Omental fat pad (tissue), 4 donors: ENCODE data around the gene GDPD3. TPM values are rescaled to one million over a fixed set of nuclear protein-coding genes. Genes with fewer than 3 reads are reported as not detected.

Source experiments
- ATAC-seq: fragments of 150-250 bp; one replicate; pipeline ENCODE4 v1.9.1; 2016; ENCODE audit warnings: mild to moderate bottlenecking, moderate library complexity; ENCODE audit not compliant: low FRiP score
- DNase-seq: peaks from one replicate; pipeline ENCODE4 v3.0.0-alpha.2; 2019; ENCODE audit warnings: low spot score
- CTCF ChIP-seq, 3 donors: fragments of 450-650 bp; IDR thresholded peaks; one replicate each; pipeline ENCODE4 v1.5.1; 2016 to 2017; ENCODE audit warnings: antibody characterized with exemption in 3 of 3, mild to moderate bottlenecking in 3 of 3, moderate library complexity in 2 of 3
- total RNA-seq, 4 donors: library from RNA; depleted of rRNA; stranded (reverse); fragments of >200 nt; gene quantifications; one replicate each; pipeline ENCODE4 v1.1.0, GENCODE V29; 2016

GDPD3 gene
- total RNA-seq, 4 donors from 2014 or later = 1.6 to 6.3 (median 2.8) TPM

GRCh38 chr16:30147843-30148510 lies 34.6 kb upstream of the GDPD3 start:
- ATAC-seq = no peak
- DNase-seq = no peak
- TF ChIP-seq CTCF (IDR thresholded peaks at IDR 0.05) = no peak

GRCh38 chr16:30145657-30146056 lies 32.3 kb upstream of the GDPD3 start:
- DNase-seq (no peak), ATAC-seq (no peak)
- TF ChIP-seq CTCF (IDR thresholded peaks at IDR 0.05) = no peak

GRCh38 chr16:30144917-30145316 lies 31.6 kb upstream of the GDPD3 start:
- no peak for ATAC-seq
- no peak for DNase-seq
- no peak for TF ChIP-seq CTCF (IDR thresholded peaks at IDR 0.05)

- TF ChIP-seq CTCF (IDR thresholded peaks at IDR 0.05) = no peak
- ATAC-seq (no peak), DNase-seq (no peak)
Observed at GRCh38 chr16:30144017-30144416, 30.7 kb upstream of the GDPD3 start.

- DNase-seq = no peak
- no peak for ATAC-seq
- no peak for TF ChIP-seq CTCF (IDR thresholded peaks at IDR 0.05)
Observed at GRCh38 chr16:30143347-30143702, 30.0 kb upstream of the GDPD3 start.

GRCh38 chr16:30142672-30143346 lies 29.5 kb upstream of the GDPD3 start:
- DNase-seq = no peak
- ATAC-seq = no peak
- no peak for TF ChIP-seq CTCF (IDR thresholded peaks at IDR 0.05)

- no peak for ATAC-seq
Observed at GRCh38 chr16:30141750-30142149, 28.4 kb upstream of the GDPD3 start.

More at GRCh38 chr16:30141750-30142149, 28.4 kb upstream of the GDPD3 start:
- no peak for TF ChIP-seq CTCF (IDR thresholded peaks at IDR 0.05)
- no peak for DNase-seq
